HEK293 (cell line): Measurements from ENCODE around the gene ST7L.

Experiments
- CTCF ChIP-seq: fragments of 450-650 bp; formaldehyde crosslinking; IDR thresholded peaks from 2 replicates; pipeline ENCODE4 v1.5.1; 2016; ENCODE audit warnings: missing biosample characterization, missing genetic modification characterization
- PATZ1 ChIP-seq: fragments of 450-650 bp; formaldehyde crosslinking; IDR thresholded peaks from 2 replicates; pipeline ENCODE4 v1.5.1; 2016; ENCODE audit warnings: missing biosample characterization, missing genetic modification characterization
- REPIN1 ChIP-seq: fragments of 450-650 bp; formaldehyde crosslinking; IDR thresholded peaks from 2 replicates; pipeline ENCODE4 v1.5.1; 2017; ENCODE audit warnings: missing biosample characterization, missing genetic modification characterization, low read depth
- ZBTB11 ChIP-seq: fragments of 450-650 bp; formaldehyde crosslinking; conservative IDR thresholded peaks from 2 replicates; pipeline ENCODE4 v1.5.1; 2016; ENCODE audit warnings: low read depth, missing biosample characterization, missing genetic modification characterization
- ZEB2 ChIP-seq: fragments of 450-650 bp; formaldehyde crosslinking; IDR thresholded peaks from 2 replicates; pipeline ENCODE4 v1.5.1; 2016; ENCODE audit warnings: missing biosample characterization, missing genetic modification characterization
- ZNF24 ChIP-seq: fragments of 450-650 bp; formaldehyde crosslinking; IDR thresholded peaks from 2 replicates; pipeline ENCODE4 v1.5.1; 2016; ENCODE audit warnings: missing biosample characterization, missing genetic modification characterization
- ZNF473 ChIP-seq: fragments of 450-650 bp; formaldehyde crosslinking; IDR thresholded peaks from 2 replicates; pipeline ENCODE4 v1.5.1; 2017; ENCODE audit warnings: missing biosample characterization, missing genetic modification characterization
- ZNF48 ChIP-seq: fragments of 450-650 bp; formaldehyde crosslinking; IDR thresholded peaks from 2 replicates; pipeline ENCODE4 v1.5.1; 2016; ENCODE audit warnings: missing biosample characterization, missing genetic modification characterization
- ZNF529 ChIP-seq: fragments of 450-650 bp; formaldehyde crosslinking; IDR thresholded peaks from 2 replicates; pipeline ENCODE4 v1.5.1; 2017; ENCODE audit warnings: missing genetic modification characterization, missing biosample characterization; ENCODE audit not compliant: insufficient replicate concordance
- ZNF585B ChIP-seq: fragments of 450-650 bp; formaldehyde crosslinking; IDR thresholded peaks from 2 replicates; pipeline ENCODE4 v1.5.1; 2016; ENCODE audit warnings: missing biosample characterization, missing genetic modification characterization
- ZNF654 ChIP-seq: fragments of 450-650 bp; formaldehyde crosslinking; IDR thresholded peaks from 2 replicates; pipeline ENCODE4 v1.5.1; 2016; ENCODE audit warnings: low read depth, missing biosample characterization, missing genetic modification characterization
- TF ChIP-seq, protein P1 (sequence below): fragments of 450-650 bp; formaldehyde crosslinking; IDR thresholded peaks from 2 replicates; pipeline ENCODE4 v1.5.1; 2016; ENCODE audit warnings: missing biosample characterization, missing genetic modification characterization

- TF ChIP-seq PATZ1 (tag by site-specific recombination) = no peak
- TF ChIP-seq ZBTB11 (tag by site-specific recombination) = no peak
- TF ChIP-seq, protein P1, sequence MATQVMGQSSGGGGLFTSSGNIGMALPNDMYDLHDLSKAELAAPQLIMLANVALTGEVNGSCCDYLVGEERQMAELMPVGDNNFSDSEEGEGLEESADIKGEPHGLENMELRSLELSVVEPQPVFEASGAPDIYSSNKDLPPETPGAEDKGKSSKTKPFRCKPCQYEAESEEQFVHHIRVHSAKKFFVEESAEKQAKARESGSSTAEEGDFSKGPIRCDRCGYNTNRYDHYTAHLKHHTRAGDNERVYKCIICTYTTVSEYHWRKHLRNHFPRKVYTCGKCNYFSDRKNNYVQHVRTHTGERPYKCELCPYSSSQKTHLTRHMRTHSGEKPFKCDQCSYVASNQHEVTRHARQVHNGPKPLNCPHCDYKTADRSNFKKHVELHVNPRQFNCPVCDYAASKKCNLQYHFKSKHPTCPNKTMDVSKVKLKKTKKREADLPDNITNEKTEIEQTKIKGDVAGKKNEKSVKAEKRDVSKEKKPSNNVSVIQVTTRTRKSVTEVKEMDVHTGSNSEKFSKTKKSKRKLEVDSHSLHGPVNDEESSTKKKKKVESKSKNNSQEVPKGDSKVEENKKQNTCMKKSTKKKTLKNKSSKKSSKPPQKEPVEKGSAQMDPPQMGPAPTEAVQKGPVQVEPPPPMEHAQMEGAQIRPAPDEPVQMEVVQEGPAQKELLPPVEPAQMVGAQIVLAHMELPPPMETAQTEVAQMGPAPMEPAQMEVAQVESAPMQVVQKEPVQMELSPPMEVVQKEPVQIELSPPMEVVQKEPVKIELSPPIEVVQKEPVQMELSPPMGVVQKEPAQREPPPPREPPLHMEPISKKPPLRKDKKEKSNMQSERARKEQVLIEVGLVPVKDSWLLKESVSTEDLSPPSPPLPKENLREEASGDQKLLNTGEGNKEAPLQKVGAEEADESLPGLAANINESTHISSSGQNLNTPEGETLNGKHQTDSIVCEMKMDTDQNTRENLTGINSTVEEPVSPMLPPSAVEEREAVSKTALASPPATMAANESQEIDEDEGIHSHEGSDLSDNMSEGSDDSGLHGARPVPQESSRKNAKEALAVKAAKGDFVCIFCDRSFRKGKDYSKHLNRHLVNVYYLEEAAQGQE (tag by site-specific recombination) = no peak
- TF ChIP-seq ZNF473 (tag by site-specific recombination) = no peak
- TF ChIP-seq CTCF (tag by site-specific recombination) = no peak
- no peak for TF ChIP-seq ZNF48 (tag by site-specific recombination)
- no peak for TF ChIP-seq REPIN1
- no peak for TF ChIP-seq ZNF529
- TF ChIP-seq ZNF585B (tag by site-specific recombination) = no peak
- no peak for TF ChIP-seq ZNF654
- TF ChIP-seq ZNF24 (tag by site-specific recombination) = no peak
- no peak for TF ChIP-seq ZEB2 (tag by site-specific recombination)
Measured at GRCh38 chr1:112558634-112559033, 60.3 kb downstream of the ST7L start.
